Motor neuron (in vitro differentiated cells): ENCODE measurements around the gene CADM1. TPM values are rescaled to one million over a fixed set of nuclear protein-coding genes. Genes with fewer than 3 reads are reported as not detected.

Experiments used
- ATAC-seq, 8 experiments: fragments of 200-7000 bp; cut with Tn5 transposase; replicated peaks in 6 of 8; 2 replicates each; pipeline ENCODE4 v1.8.0; 2021; ENCODE audit warnings: mild to moderate bottlenecking in 8 of 8, moderate library complexity in 8 of 8
- H3K27ac ChIP-seq, 2 donors: fragments of 250-450 bp; sonication (Bioruptor Pico); 2 replicates each; pipeline ENCODE4 v1.9.0; 2021; ENCODE audit warnings: antibody characterized with exemption in 2 of 2, mild to moderate bottlenecking in 2 of 2, moderate library complexity in 1 of 2
- H3K4me1 ChIP-seq, 2 donors: fragments of 250-450 bp; sonication (Bioruptor Pico); replicated peaks in 1 of 2; 2 replicates each; pipeline ENCODE4 v1.6.1; 2021; ENCODE audit warnings: antibody characterized with exemption in 2 of 2, mild to moderate bottlenecking in 2 of 2, moderate library complexity in 1 of 2
- H3K4me3 ChIP-seq, 5 donors: fragments of 250-450 bp; sonication (Bioruptor Pico); 2 replicates each; pipeline ENCODE4 v1.9.0; 2021; ENCODE audit warnings: antibody characterized with exemption in 5 of 5, mild to moderate bottlenecking in 5 of 5, moderate library complexity in 4 of 5
- WGBS, 10 experiments: fragments of 450-650 bp; shearing (Covaris generic); methylation state at CpG; one replicate each; pipeline ENCODE4 v1.0.0; 2022; 5-methylcytosine and 5-hydroxymethylcytosine counted together
- in situ Hi-C, 9 experiments: fragments of 400-800 bp; cut with MboI; loops; one replicate each; pipeline ENCODE4 v1.15.0; 2021; ENCODE audit warnings: low sequenced_read_pairs in 9 of 9, low pct_unique_long_range_greater_than_20kb in 2 of 9; ENCODE audit not compliant: unreplicated experiment in 9 of 9
- total RNA-seq, 8 experiments: library from RNA; unstranded; fragments of 300-600 nt; gene quantifications; 2 replicates each; pipeline versions ENCODE4 v1.2.3 to v1.2.4, GENCODE V29; 2022

The CADM1 gene
- total RNA-seq, 8 experiments from 2014 or later = 0.71 to 129 (median 106) TPM

DNA sequence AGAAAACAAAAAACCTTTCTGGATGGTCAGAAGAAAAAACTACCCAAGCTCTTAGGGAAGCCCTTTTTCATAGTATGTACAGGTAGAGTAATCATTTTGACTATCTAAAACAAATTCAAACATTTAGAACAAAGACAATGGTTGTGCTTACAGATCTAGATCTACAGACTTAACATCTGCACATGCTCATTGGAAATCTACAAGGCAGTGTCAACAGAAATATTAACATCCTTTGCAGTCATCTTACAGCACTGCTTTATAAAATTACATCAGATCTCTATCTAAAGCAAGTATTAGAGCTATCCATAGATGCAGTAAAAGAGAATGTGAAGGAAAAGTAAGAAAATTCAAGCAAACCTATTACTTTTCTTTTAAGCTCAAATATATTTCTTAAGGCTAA, 110.3 kb downstream of the CADM1 start:
- no peak overlapping the region for H3K27ac ChIP-seq
- no peak overlapping the region for H3K4me3 ChIP-seq
- ATAC-seq = peak in 4 of 8 experiments; percentile 28 to 65 (median 58)
- in situ Hi-C loops = no loop called here
- peaks cover 16 to 44% of the 10 kb centered on the region in 2 donors for H3K4me1 ChIP-seq

DNA sequence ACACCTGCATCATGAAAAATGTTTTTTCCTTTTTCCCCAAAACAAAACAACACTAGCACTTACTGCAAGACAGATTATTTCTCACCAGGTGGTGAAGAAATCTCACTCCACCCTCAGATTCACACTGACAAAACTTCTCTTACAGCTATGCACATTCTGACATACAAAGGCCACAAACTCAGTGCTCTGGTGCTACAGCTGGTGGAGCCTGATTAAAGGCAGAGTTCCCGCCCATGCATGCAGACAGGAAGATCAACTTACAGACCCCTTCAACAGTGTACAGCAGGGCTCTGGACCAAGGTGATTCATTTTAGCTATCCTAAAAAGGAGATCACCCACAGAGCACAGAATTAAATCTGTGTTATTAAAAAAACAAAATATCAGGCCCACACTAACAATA, 112.6 kb downstream of the CADM1 start:
- H3K4me3 ChIP-seq = no peak overlapping the region
- peak in 5 of 8 experiments; percentile 57 to 68 (median 67) for ATAC-seq
- in situ Hi-C loops = no loop called here
- peaks cover 19 to 44% of the 10 kb centered on the region in 2 donors for H3K4me1 ChIP-seq
- 0 to 86% (median 27%) methylated on average over 1 of the region's 1 CpG; no CpG with 5 or more reads in 6 of the 10 experiments for WGBS, 10 experiments
- no peak overlapping the region for H3K27ac ChIP-seq

DNA sequence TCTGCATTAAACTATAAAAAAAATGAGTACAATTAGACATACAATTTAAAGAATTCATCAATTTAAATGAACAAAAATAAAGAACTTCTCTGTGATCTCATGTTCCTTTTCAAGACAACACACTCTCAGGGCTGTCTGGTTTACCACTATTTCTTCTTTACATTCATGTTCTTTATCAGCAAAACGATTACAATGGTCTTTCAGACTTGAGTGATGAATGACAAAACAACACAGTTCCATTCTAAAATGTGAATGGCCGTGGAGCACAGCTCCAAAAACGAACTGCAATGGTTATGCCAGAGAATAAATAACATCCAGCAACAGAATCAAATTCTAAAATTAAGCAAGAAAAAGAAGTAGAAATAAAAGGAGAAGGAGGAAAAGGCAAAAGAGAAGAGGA, 113.1 kb downstream of the CADM1 start:
- H3K27ac ChIP-seq = no peak overlapping the region
- 0 to 17% (median 0%) methylated on average over 2 to 3 of the region's 3 CpGs for WGBS, 10 experiments
- no peak overlapping the region for H3K4me3 ChIP-seq
- ATAC-seq = peak in 4 of 8 experiments; percentile 26 to 57 (median 38)
- peaks cover 19 to 40% of the 10 kb centered on the region in 2 donors for H3K4me1 ChIP-seq
- in situ Hi-C loops = no loop called here

DNA sequence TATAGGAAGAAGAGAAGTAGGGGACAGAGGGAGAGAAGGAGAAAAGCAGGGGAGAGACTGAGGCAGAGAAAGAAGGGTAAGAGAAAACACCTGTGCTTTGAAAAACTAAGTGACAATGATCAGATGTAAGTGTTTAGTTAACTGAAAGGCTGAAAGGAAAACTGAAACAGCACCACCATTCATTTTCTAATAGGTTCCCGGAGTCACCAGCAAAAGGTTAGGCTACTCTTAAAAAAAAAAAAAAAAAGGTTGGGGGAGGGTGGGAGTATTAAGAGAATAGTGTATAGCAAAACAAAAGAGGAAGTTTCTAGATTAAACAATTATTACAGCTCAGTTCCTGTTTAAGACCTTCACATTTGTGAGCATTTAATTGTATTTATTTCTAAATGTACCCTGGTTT, 113.8 kb downstream of the CADM1 start:
- 0 to 85% (median 6%) methylated on average over 1 of the region's 1 CpG; no CpG with 5 or more reads in 3 of the 10 experiments for WGBS, 10 experiments
- ATAC-seq = no peak
- in situ Hi-C loops = no loop called here
- no peak overlapping the region for H3K27ac ChIP-seq
- H3K4me3 ChIP-seq = no peak overlapping the region
- peaks cover 21 to 35% of the 10 kb centered on the region in 2 donors for H3K4me1 ChIP-seq

DNA sequence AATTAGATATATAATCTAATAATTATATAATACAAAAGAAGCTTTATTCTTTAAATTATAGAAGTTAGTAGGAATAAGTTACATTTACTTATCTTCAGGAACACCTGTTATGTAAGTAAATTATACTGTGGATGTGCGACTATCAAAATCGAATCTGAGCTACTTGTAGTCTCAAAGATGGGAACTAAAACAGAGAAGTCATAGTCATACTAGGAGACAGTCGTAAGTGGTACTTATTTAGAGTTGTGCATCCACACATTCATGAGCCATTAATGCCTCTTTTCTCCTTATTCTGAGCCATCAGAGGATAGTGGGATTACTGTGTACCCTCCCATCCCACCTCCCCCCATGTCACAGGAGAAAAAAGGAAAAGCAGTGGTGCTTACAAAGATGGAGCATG, 114.4 kb downstream of the CADM1 start:
- H3K4me1 ChIP-seq = peaks cover 24 to 35% of the 10 kb centered on the region in 2 donors
- H3K27ac ChIP-seq = no peak overlapping the region
- in situ Hi-C loops = no loop called here
- no peak overlapping the region for H3K4me3 ChIP-seq
- no peak for ATAC-seq
- WGBS, 10 experiments = 21 to 100% (median 67%) methylated on average over 1 to 3 of the region's 3 CpGs; no CpG with 5 or more reads in 2 of the 10 experiments

DNA sequence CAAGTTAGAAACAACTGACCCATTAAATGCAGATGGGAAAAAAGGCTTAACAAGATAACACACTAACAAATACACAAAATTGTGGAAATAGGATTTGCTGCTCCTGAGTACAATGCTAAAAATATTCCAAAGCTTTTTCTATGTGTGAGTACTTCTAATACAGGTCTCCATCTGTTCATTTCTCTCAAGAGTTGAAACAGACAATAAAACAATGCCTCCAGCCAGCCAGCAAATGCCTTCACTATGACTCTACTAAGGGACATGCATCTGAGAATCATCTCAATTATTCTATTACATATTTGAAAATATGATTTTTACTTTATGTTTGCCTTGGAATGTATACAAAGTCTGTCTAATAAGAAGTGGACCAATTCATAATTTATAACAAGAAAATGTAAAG, 119.0 kb downstream of the CADM1 start:
- Histone ChIP-seq H3K27ac (no peak overlapping the region), H3K4me1 (peaks cover 16 to 24% of the 10 kb centered on the region in 2 donors), H3K4me3 (no peak overlapping the region)
- ATAC-seq = no peak
- in situ Hi-C loops = no loop called here

DNA sequence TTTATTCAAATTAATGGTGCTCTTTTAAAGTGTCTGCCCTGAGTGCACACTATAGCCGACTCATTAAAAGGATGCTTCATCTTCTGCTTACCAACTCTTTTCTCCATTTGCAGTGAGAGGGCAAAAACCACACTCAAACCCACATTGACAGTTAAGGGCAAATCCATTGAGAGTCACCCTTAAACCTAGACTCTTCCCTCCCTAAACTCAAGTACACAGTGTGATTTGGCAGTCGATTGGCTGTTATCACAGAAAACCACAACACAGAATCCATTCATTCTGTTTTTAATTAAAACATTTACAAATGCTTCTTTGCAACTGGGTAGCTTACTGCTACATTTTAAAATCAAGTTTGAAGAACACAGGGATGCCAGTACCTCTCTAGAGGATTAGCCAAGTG, 120.0 kb downstream of the CADM1 start:
- Histone ChIP-seq H3K4me1 (peaks cover 11 to 19% of the 10 kb centered on the region in 2 donors), H3K27ac (no peak overlapping the region), H3K4me3 (no peak overlapping the region)
- no peak for ATAC-seq
- in situ Hi-C loops = no loop called here
- WGBS, 10 experiments = 10 to 100% (median 76%) methylated on average over 1 to 2 of the region's 2 CpGs; no CpG with 5 or more reads in 1 of the 10 experiments

DNA sequence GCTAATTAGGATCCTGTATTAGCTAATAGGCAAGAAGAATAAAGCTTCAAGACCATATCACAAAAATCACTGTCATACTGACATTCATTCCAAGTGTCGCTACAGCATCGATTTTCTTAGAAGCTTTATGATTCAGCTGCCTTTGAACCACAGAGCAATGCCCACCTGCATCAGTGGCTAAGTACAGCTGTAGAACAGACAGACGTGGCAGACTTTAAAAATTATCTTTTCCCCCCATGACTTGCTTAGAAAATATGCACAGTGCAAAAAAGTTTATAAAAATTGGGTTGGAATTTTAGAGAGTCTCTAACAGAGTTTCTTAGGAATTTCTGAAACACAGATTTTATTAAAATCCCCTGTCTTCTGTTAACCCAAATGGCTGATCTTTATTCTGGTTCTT, 120.8 kb downstream of the CADM1 start:
- WGBS, 10 experiments = 0 to 86% (median 80%) methylated on average over 1 to 3 of the region's 3 CpGs; no CpG with 5 or more reads in 1 of the 10 experiments
- Histone ChIP-seq H3K4me3 (no peak overlapping the region), H3K27ac (no peak overlapping the region), H3K4me1 (peaks cover 11 to 19% of the 10 kb centered on the region in 2 donors)
- in situ Hi-C loops = no loop called here
- ATAC-seq = no peak

DNA sequence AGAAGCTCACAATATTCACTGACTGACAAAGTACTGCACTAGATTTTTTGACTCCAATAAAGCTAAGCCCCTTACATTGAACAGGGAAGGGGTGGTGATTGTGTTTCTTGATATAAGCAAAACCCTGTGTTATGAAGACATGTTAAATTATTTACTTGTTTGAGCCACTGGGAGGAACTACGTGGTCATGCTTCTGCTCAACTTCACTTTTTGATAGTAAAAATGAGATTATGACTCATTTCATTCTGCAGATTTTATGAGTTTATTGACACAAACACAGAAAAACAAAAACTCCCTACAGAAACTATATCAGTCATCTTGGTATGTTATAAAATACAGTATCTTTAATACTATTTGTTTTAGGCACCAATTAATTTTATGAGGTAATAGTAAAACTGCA, 124.7 kb downstream of the CADM1 start:
- in situ Hi-C loops = no loop called here
- no peak overlapping the region for H3K27ac ChIP-seq
- no peak for ATAC-seq
- WGBS, 10 experiments = 25 to 100% (median 85%) methylated on average over 1 of the region's 1 CpG; no CpG with 5 or more reads in 4 of the 10 experiments
- peaks cover 4 to 12% of the 10 kb centered on the region in 2 donors for H3K4me1 ChIP-seq
- no peak overlapping the region for H3K4me3 ChIP-seq

DNA sequence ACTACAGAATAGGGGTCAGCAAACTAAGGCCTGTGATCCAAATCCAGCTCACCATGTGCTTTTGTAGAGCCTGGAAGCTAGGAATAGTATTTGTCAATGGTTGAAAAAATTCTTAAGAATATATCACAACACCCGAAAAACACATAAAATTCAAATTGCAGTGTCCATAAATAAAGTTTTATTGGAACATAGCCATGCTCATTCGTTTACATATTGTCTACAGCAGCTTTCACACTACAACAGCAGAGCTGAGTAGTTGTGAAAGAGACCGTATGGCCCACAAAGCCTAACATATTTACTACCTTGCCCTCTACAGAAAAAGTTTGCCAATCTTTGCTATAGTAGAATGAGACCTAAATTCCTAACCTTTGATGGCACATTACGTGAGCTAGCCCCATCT, 125.7 kb downstream of the CADM1 start:
- no peak overlapping the region for H3K4me3 ChIP-seq
- no peak for ATAC-seq
- H3K27ac ChIP-seq = no peak overlapping the region
- WGBS, 10 experiments = 0 to 100% (median 83%) methylated on average over 1 to 4 of the region's 4 CpGs; no CpG with 5 or more reads in 1 of the 10 experiments
- in situ Hi-C loops = no loop called here
- peaks cover 4 to 5% of the 10 kb centered on the region in 2 donors for H3K4me1 ChIP-seq

DNA sequence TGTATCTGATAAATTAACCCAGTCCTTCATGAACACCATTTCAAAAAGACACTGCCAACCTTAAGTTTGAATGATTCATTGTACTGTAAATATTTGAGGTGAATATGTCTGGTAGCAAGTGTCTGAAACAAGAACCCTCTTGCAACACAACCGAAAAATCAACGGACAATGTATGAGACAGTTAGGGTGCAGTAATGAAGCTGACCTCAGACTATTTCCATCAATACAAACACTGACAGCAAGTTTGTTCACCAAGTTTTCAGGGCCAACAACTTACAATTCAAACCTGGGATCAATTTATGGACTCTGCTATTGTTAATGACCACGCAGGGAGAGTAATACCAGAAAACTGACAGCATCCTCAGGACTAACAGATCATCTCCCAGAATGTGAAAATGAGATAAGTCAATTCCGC, 126.3 kb downstream of the CADM1 start:
- in situ Hi-C loops = no loop called here
- Histone ChIP-seq H3K4me1 (peaks cover 0 to 4% of the 10 kb centered on the region in 2 donors), H3K27ac (no peak overlapping the region), H3K4me3 (no peak overlapping the region)
- 28 to 100% (median 97%) methylated on average over 1 to 4 of the region's 4 CpGs for WGBS, 10 experiments
- ATAC-seq = no peak

DNA sequence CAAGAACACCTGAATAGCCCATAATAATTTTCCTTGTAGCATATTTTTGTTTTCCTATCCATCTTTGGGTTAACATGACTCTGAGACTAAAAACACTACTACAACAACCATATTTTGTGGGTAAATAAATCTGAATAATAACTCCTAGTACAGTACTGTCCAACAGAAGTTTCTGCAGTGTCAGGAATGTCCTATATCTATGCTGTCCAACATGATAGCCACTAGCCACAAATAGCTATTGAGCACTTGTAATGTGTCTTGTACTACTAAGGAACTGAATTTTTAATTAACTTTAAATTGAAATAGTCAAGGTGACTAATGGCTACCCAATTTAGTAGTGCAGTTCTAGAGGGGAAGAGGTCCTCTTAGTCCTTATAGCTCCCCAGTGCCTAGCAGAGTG, 135.6 kb downstream of the CADM1 start:
- H3K27ac ChIP-seq = no peak overlapping the region
- no peak overlapping the region for H3K4me3 ChIP-seq
- ATAC-seq = no peak
- in situ Hi-C loops = no loop called here
- peaks cover 6 to 34% of the 10 kb centered on the region in 2 donors for H3K4me1 ChIP-seq

DNA sequence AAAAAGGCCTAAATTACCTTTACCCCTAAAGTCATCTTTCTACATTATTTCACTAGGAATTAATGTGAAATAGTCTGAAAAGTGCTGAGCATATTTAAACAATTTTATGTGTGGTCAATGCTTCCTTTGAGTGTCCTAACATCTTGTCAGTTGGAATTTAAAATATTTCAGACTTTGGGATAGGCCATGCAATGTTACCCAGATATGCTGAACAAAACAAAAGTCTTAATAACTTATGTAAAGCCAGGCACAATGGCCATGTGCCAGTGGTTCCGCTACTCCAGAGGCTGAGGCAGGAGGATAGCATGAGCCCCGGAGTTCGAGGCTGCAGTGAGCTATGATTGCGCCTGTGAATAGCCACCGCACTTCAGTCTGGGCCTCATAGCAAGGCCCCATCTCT, 137.4 kb downstream of the CADM1 start:
- no peak overlapping the region for H3K4me3 ChIP-seq
- WGBS, 10 experiments = 40 to 100% (median 93%) methylated on average over 1 to 5 of the region's 5 CpGs; no CpG with 5 or more reads in 2 of the 10 experiments
- peaks cover 6 to 48% of the 10 kb centered on the region in 2 donors for H3K4me1 ChIP-seq
- in situ Hi-C loops = no loop called here
- no peak overlapping the region for H3K27ac ChIP-seq
- no peak for ATAC-seq

DNA sequence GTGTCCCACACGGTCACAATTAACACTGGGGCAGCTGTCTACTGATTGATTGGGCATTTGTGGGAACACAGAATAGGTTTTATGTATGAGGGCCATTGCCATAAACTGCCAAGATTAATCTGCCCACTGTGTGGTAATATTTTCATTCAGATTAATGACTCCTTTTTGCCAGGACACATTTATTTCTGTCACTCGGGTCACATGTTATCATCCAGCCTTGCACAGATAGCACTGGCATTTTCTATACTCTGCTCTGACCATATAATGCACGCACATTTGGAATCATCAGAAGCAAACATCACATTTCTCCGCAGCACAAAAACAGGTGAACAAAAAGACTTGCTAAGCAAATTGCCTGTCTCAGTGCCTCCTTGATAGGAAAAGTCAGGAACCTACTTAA, 138.3 kb downstream of the CADM1 start:
- in situ Hi-C loops = no loop called here
- Histone ChIP-seq H3K4me1 (peaks cover 8 to 52% of the 10 kb centered on the region in 2 donors), H3K27ac (no peak overlapping the region), H3K4me3 (no peak overlapping the region)
- ATAC-seq = peak in 4 of 8 experiments; percentile 36 to 72 (median 50)
- 23 to 93% (median 71%) methylated on average over 1 to 4 of the region's 4 CpGs; no CpG with 5 or more reads in 1 of the 10 experiments for WGBS, 10 experiments
